ENCODE measurements around the gene DHRS7C.
A peak's percentile ranks its signal among the peaks of the same experiment; 100 is the strongest.

DHRS7C gene

GRCh38 chr17:9765322-9765721 lies 26.1 kb downstream of the DHRS7C start:
- DNase-seq, result no peak

GRCh38 chr17:9763643-9764042 lies 27.7 kb downstream of the DHRS7C start:
- DNase-seq, result no peak

- no peak for DNase-seq
These were observed 31.1 kb downstream of the DHRS7C start for GRCh38 chr17:9760266-9760665.

- no peak for DNase-seq
These were observed 36.3 kb downstream of the DHRS7C start for GRCh38 chr17:9755083-9755482.

GRCh38 chr17:9750524-9750923 lies 40.9 kb downstream of the DHRS7C start:
- no peak for DNase-seq

- DNase-seq, result no peak
These were observed 61.5 kb downstream of the DHRS7C start for GRCh38 chr17:9729735-9730420.

- peak; percentile 36 for DNase-seq
These were observed 62.2 kb downstream of the DHRS7C start for GRCh38 chr17:9729034-9729650.

GRCh38 chr17:9728564-9728963 lies 62.8 kb downstream of the DHRS7C start:
- no peak for DNase-seq

GRCh38 chr17:9728005-9728404 lies 63.4 kb downstream of the DHRS7C start:
- DNase-seq, result no peak

- no peak for DNase-seq
These were observed 65.1 kb downstream of the DHRS7C start for GRCh38 chr17:9726291-9726690.

- DNase-seq, result no peak
These were observed 65.8 kb downstream of the DHRS7C start for GRCh38 chr17:9725575-9725974.
